Right lobe of liver (tissue), 6 donors: ENCODE results near the gene TCOF1. TPM values are rescaled to one million over a fixed set of nuclear protein-coding genes. Genes with fewer than 3 reads are reported as not detected.
A peak's percentile ranks its signal among the peaks of the same experiment; 100 is the strongest.

Experiments used
- ATAC-seq, 4 donors: fragments of 200-7000 bp; cut with Tn5 transposase; one replicate each; pipeline ENCODE4 v1.9.1; 2020; ENCODE audit warnings: mild to moderate bottlenecking in 4 of 4, moderate library complexity in 4 of 4
- DNase-seq, 3 donors: peaks; one replicate each; pipeline ENCODE4 v3.0.0-alpha.2; 2020
- H3K27ac ChIP-seq, 3 donors: fragments of 200-600 bp; one replicate each; pipeline ENCODE4 v1.8.0; 2022
- H3K27me3 ChIP-seq, 2 donors: fragments of 200-600 bp; one replicate each; pipeline ENCODE4 v1.8.0; 2022
- H3K36me3 ChIP-seq, 4 donors: fragments of 200-600 bp; sonication (generic) in 1 of 4; one replicate each; pipeline versions ENCODE4 v1.5.1 to v1.8.0; 2017 to 2022; ENCODE audit warnings: control low read depth in 1 of 4
- H3K4me1 ChIP-seq, 4 donors: fragments of 200-600 bp; sonication (generic) in 1 of 4; one replicate each; pipeline versions ENCODE4 v1.5.1 to v1.8.0; 2017 to 2022; ENCODE audit warnings: control low read depth in 1 of 4
- H3K4me3 ChIP-seq, 3 donors: fragments of 200-600 bp; one replicate each; pipeline ENCODE4 v1.8.0; 2022
- H3K9me3 ChIP-seq, 4 donors: fragments of 200-600 bp; sonication (generic) in 1 of 4; one replicate each; pipeline versions ENCODE4 v1.5.1 to v1.8.0; 2017 to 2022; ENCODE audit warnings: control low read depth in 1 of 4
- CTCF ChIP-seq, 4 donors: fragments of 200-600 bp in 3 of 4; fragments of 450-650 bp in 1 of 4; IDR thresholded peaks; one replicate each; pipeline versions ENCODE4 v1.5.1 to v1.8.0; 2016 to 2022; ENCODE audit warnings: antibody characterized with exemption in 4 of 4, mild to moderate bottlenecking in 2 of 4
- POLR2A ChIP-seq: fragments of 450-650 bp; IDR thresholded peaks from one replicate; pipeline ENCODE4 v1.6.1; 2017; ENCODE audit warnings: antibody characterized with exemption, mild to moderate bottlenecking
- WGBS: methylation state at CpG from one replicate; pipeline ENCODE4 v1.1.6; 2018; ENCODE audit warnings: low coverage, low lambda C conversion rate; ENCODE audit not compliant: insufficient coverage; ENCODE audit errors: missing lambda C conversion rate; 5-methylcytosine and 5-hydroxymethylcytosine counted together
- intact Hi-C, 2 donors: fragments of 100-400 bp; cut with DNase I; formaldehyde crosslinking; loops; one replicate each; pipeline versions ENCODE4 v1.11.2 to v1.14.1; 2022
- long read RNA-seq: library from polyadenylated mRNA; unstranded; transcript quantifications from one replicate; pipeline ENCODE4 v2.0.0, GENCODE V29; 2019
- total RNA-seq, 6 experiments: library from RNA; depleted of rRNA in 2 of 6; stranded (reverse); fragments of >200 nt in 2 of 6; fragmentation: NEBNext Ultra II Directional in 3 of 6; extraction: Animal tissue kit (Norgen Biotek cat#: 25700) in 3 of 6; gene quantifications; one replicate each; pipeline versions ENCODE4 v1.1.0 to v1.2.4, GENCODE V29; 2016 to 2023
- donor health status: DM: no; HTN: yes; CAD: no.
- donor health status: DM: no; HTN: no; CAD: no.
- donor health status: DM: no; HTN: no; CAD: no.
- donor health status: DM: no; HTN: yes; CAD: no.
- donor health status: DM: no; HTN: yes; CAD: no.

TCOF1 gene
- total RNA-seq, result 10 to 100 TPM in 2 of 6 experiments, 1 to 10 TPM in 4; 6.7 to 12.0 (median 8.9) TPM
- long read RNA-seq, result 0 reads

GRCh38 chr5:150357326-150358260 lies at the start of gene TCOF1:
TCOF1 (plus strand) TSS chr5:150357697; CDS start chr5:150357747, 50 bp downstream.
- DNase-seq, result peak; percentile 98 to 99 (median 98)
- H3K4me3 ChIP-seq, result peak within 1 kb of the TSS; percentile 79 to 99 (median 95)
- H3K4me1 ChIP-seq, result peaks cover 0 to 18% (median 2%) of the 10 kb centered on the region in 4 donors
- no peak for TF ChIP-seq CTCF (IDR thresholded peaks at IDR 0.05)
- peak; percentile 38 for TF ChIP-seq POLR2A
- peak; percentile 98 to 99 (median 98) for ATAC-seq
- peaks cover 0 to 13% (median 6%) of the 10 kb centered on the region in 4 donors for H3K36me3 ChIP-seq
- WGBS, result 0% methylated on average over 28 of the region's 90 CpGs
- H3K27ac ChIP-seq, result peak within 1 kb of the TSS in 2 of 3 donors; percentile 31 to 49
- no peaks in the 10 kb centered on the region for H3K27me3 ChIP-seq
- no peaks in the 10 kb centered on the region for H3K9me3 ChIP-seq
- intact Hi-C loops, result loop anchor here in 1 of 2 donors (10.0 kb wide), 1 partner anchor 103 kb away; no protein-coding TSS in a partner anchor

- no peak overlapping the region for H3K27ac ChIP-seq
- H3K9me3 ChIP-seq, result no peaks in the 10 kb centered on the region
- H3K4me3 ChIP-seq, result no peak overlapping the region
- intact Hi-C loops, result no loop called here
- H3K36me3 ChIP-seq, result no peaks in the 10 kb centered on the region
- WGBS, result 48% methylated on average over 2 of the region's 7 CpGs
- no peaks in the 10 kb centered on the region for H3K4me1 ChIP-seq
- ATAC-seq (no peak), DNase-seq (no peak)
- TF ChIP-seq POLR2A, result no peak
- TF ChIP-seq CTCF (IDR thresholded peaks at IDR 0.05), result no peak
- no peaks in the 10 kb centered on the region for H3K27me3 ChIP-seq
Measured at GRCh38 chr5:150309101-150309885, 48.2 kb upstream of the TCOF1 start.

- no peak overlapping the region for H3K4me3 ChIP-seq
- ATAC-seq, result no peak
- intact Hi-C loops, result no loop called here
- H3K4me1 ChIP-seq, result no peaks in the 10 kb centered on the region
- WGBS, result 100% methylated on average over 1 of the region's 1 CpG
- no peak for DNase-seq
- no peaks in the 10 kb centered on the region for H3K9me3 ChIP-seq
- H3K27ac ChIP-seq, result no peak overlapping the region
- H3K36me3 ChIP-seq, result no peaks in the 10 kb centered on the region
- H3K27me3 ChIP-seq, result no peaks in the 10 kb centered on the region
- TF ChIP-seq CTCF (IDR thresholded peaks at IDR 0.05), result no peak
- TF ChIP-seq POLR2A, result no peak
Measured at GRCh38 chr5:150309886-150310239, 47.6 kb upstream of the TCOF1 start.

- H3K27me3 ChIP-seq, result no peaks in the 10 kb centered on the region
- no peaks in the 10 kb centered on the region for H3K36me3 ChIP-seq
- 44% methylated on average over 5 of the region's 5 CpGs for whole genome bisulfite sequencing
- intact Hi-C loops, result no loop called here
- no peak for DNase-seq
- no peak for ATAC-seq
- no peak overlapping the region for H3K27ac ChIP-seq
- no peak for TF ChIP-seq CTCF (IDR thresholded peaks at IDR 0.05)
- no peak for TF ChIP-seq POLR2A
- H3K4me3 ChIP-seq, result no peak overlapping the region
- no peaks in the 10 kb centered on the region for H3K9me3 ChIP-seq
- no peaks in the 10 kb centered on the region for H3K4me1 ChIP-seq
Measured at GRCh38 chr5:150310246-150310645, 47.3 kb upstream of the TCOF1 start.
